K562 (cell line): ENCODE results near the gene MRPL11. TPM values are rescaled to one million over a fixed set of nuclear protein-coding genes. Genes with fewer than 3 reads are reported as not detected.
A peak's percentile ranks its signal among the peaks of the same experiment; 100 is the strongest.

ENCODE experiments used
- ATAC-seq: fragments of 200-7000 bp; cut with Tn5 transposase; 3 replicates; pipeline ENCODE4 v1.9.1; 2020; ENCODE audit warnings: moderate library complexity
- BruUV-seq: library from RNA; stranded (reverse); fragments of 400-500 nt; replicated peaks from 2 replicates; lab custom pipeline; 2021; lab: Mats Ljungman, UMichigan
- CTCF ChIA-PET: fragments of 300-600 bp; formaldehyde crosslinking; extraction: SDS; loops from one replicate; lab custom pipeline; 2021; ENCODE audit warnings: low intra/inter-chr PET ratio; lab: Yijun Ruan, JAX
- POLR2A ChIA-PET: fragments of 300-600, 350-650 bp; sonication (Branson Sonifier 250); formaldehyde crosslinking; extraction: SDS; loops from one replicate; lab custom pipeline; 2021; ENCODE audit warnings: antibody characterized with exemption, inconsistent platforms; lab: Yijun Ruan, JAX
- DNase-seq, 4 experiments: peaks; one replicate each; pipeline versions ENCODE4 v3.0.0 to v3.0.0-alpha.2; 2011 to 2018; ENCODE audit warnings: low spot score in 3 of 4, mixed read lengths in 3 of 4; ENCODE audit errors: extremely low read depth in 1 of 4
- FAIRE-seq: peaks from 2 replicates; lab custom pipeline; 2011; peaks lifted over from hg19 to GRCh38; lab: Jason Lieb, UNC
- H2AFZ ChIP-seq: 2 replicates; pipeline ENCODE4 v1.6.0; 2011; ENCODE audit warnings: low read depth, low read length, control low read depth, inconsistent platforms
- H3K27ac ChIP-seq: fragments of 200-600 bp; 3 replicates; pipeline ENCODE4 v1.8.0; 2011; ENCODE audit warnings: low read depth, mild to moderate bottlenecking, control low read depth, inconsistent platforms, low read length, moderate library complexity, mixed read lengths; ENCODE audit errors: extremely low read depth
- H3K27me3 ChIP-seq, 2 experiments: fragments of 300-600 bp in 1 of 2; 2 replicates in 1 of 2; 3 replicates in 1 of 2; pipeline versions ENCODE4 v1.6.0 to v1.8.0; 2011; ENCODE audit warnings: inconsistent platforms in 2 of 2, low read length in 2 of 2, mild to moderate bottlenecking in 1 of 2, mixed read lengths in 1 of 2, moderate library complexity in 1 of 2; ENCODE audit not compliant: control insufficient read depth in 2 of 2, insufficient read depth in 2 of 2
- H3K36me3 ChIP-seq: fragments of 300-600 bp; 3 replicates; pipeline ENCODE4 v1.8.0; 2011; ENCODE audit warnings: mild to moderate bottlenecking, low read length, inconsistent platforms; ENCODE audit not compliant: control insufficient read depth, insufficient read depth
- H3K4me1 ChIP-seq, 2 experiments: fragments of 200-600 bp in 1 of 2; replicated peaks in 1 of 2; 2 replicates in 1 of 2; 3 replicates in 1 of 2; pipeline versions ENCODE4 v1.5.1 to v1.8.0; 2011; ENCODE audit warnings: inconsistent platforms in 2 of 2, low read length in 2 of 2, mild to moderate bottlenecking in 1 of 2, mixed read lengths in 1 of 2, moderate library complexity in 1 of 2; ENCODE audit not compliant: control insufficient read depth in 2 of 2, insufficient read depth in 2 of 2
- H3K4me2 ChIP-seq: 2 replicates; pipeline ENCODE4 v1.6.1; 2011; ENCODE audit warnings: low read length, control low read depth, inconsistent platforms, mixed read lengths; ENCODE audit not compliant: insufficient read depth
- H3K4me3 ChIP-seq: fragments of 200-600 bp; sonication (generic), shearing (Covaris generic); 2 replicates; pipeline ENCODE4 v1.5.1; 2016; ENCODE audit warnings: control low read depth, inconsistent platforms
- H3K79me2 ChIP-seq: fragments of 200-600 bp; 3 replicates; pipeline ENCODE4 v1.8.0; 2011; ENCODE audit warnings: low read length, inconsistent platforms; ENCODE audit not compliant: control insufficient read depth, insufficient read depth
- H3K9ac ChIP-seq, 2 experiments: 2 replicates each; pipeline versions ENCODE4 v1.6.0 to v1.6.1; 2011; ENCODE audit warnings: low read depth in 2 of 2, low read length in 2 of 2, control low read depth in 1 of 2, inconsistent platforms in 1 of 2, mild to moderate bottlenecking in 1 of 2, mixed read lengths in 1 of 2; ENCODE audit not compliant: insufficient read depth in 1 of 2
- H3K9me1 ChIP-seq: one replicate; pipeline ENCODE4 v1.6.0; 2011; ENCODE audit warnings: inconsistent platforms, mild to moderate bottlenecking, low read length, moderate library complexity; ENCODE audit not compliant: control insufficient read depth, insufficient read depth
- H3K9me3 ChIP-seq: replicated peaks from 2 replicates; pipeline ENCODE4 v1.5.1; 2011; ENCODE audit warnings: low read depth, low read length, inconsistent platforms; ENCODE audit not compliant: control insufficient read depth, insufficient read depth
- H4K20me1 ChIP-seq: replicated peaks from 2 replicates; pipeline ENCODE4 v1.6.1; 2011; ENCODE audit warnings: low read length, inconsistent platforms, mixed read lengths; ENCODE audit not compliant: control insufficient read depth, insufficient read depth
- EGR1 ChIP-seq: fragments of 450-650 bp; conservative IDR thresholded peaks from 2 replicates; pipeline ENCODE4 v1.6.1; 2017; ENCODE audit warnings: mild to moderate bottlenecking
- HNRNPH1 ChIP-seq: fragments of 200-400 bp; formaldehyde crosslinking; optimal IDR thresholded peaks from 2 replicates; pipeline ENCODE3; 2017; ENCODE audit warnings: low read depth, mild to moderate bottlenecking, low read length, moderate library complexity
- IRF2 ChIP-seq: sonication (generic); formaldehyde crosslinking; IDR thresholded peaks from 2 replicates; pipeline ENCODE4 v1.8.1; 2022; ENCODE audit warnings: mild to moderate bottlenecking, missing genetic modification reagents
- MCM2 ChIP-seq: fragments of 450-650 bp; IDR thresholded peaks from 2 replicates; pipeline ENCODE4 v1.6.1; 2017; ENCODE audit warnings: low read depth, mild to moderate bottlenecking
- USF1 ChIP-seq: sonication (generic); formaldehyde crosslinking; IDR thresholded peaks from 2 replicates; pipeline ENCODE4 v1.9.0; 2022; ENCODE audit warnings: mild to moderate bottlenecking, missing genetic modification reagents
- USF2 ChIP-seq: sonication (generic); formaldehyde crosslinking; IDR thresholded peaks from 2 replicates; pipeline ENCODE4 v1.5.0; 2020; ENCODE audit warnings: missing genetic modification reagents
- ZFP36 ChIP-seq: fragments of 150-350 bp; IDR thresholded peaks from 2 replicates; pipeline ENCODE4 v1.6.1; 2018; ENCODE audit warnings: low read length, low read depth; ENCODE audit not compliant: partially characterized antibody
- ZNF239 ChIP-seq: fragments of 250-450 bp; sonication (Bioruptor Pico); IDR thresholded peaks from 2 replicates; pipeline ENCODE4 v1.4.0; 2020; ENCODE audit warnings: mild to moderate bottlenecking
- ZNF449 ChIP-seq: fragments of 250-450 bp; sonication (Bioruptor Pico); IDR thresholded peaks from 2 replicates; pipeline ENCODE4 v1.8.0; 2022; ENCODE audit warnings: moderate library complexity, mild to moderate bottlenecking, inconsistent platforms
- ZNF592 ChIP-seq: fragments of 450-650 bp; IDR thresholded peaks from 2 replicates; pipeline ENCODE4 v1.6.1; 2017; ENCODE audit warnings: antibody characterized with exemption, mild to moderate bottlenecking
- WGBS: fragments of 100-300 bp; shearing (Covaris generic); methylation state at CpG from one replicate; pipeline ENCODE4 v1.1.6; 2016; ENCODE audit warnings: low coverage, mixed read lengths; ENCODE audit not compliant: insufficient coverage; ENCODE audit errors: missing lambda C conversion rate; 5-methylcytosine and 5-hydroxymethylcytosine counted together
- in situ Hi-C: fragments of 300-500 bp; cut with MboI; formaldehyde crosslinking; loops from 4 replicates; pipeline ENCODE4 v1.15.0; 2018; ENCODE audit warnings: inconsistent platforms, mixed read lengths
- intact Hi-C: fragments of 100-400 bp; cut with micrococcal nuclease; formaldehyde crosslinking; loops from 2 replicates; pipeline ENCODE4 v1.14.2; 2022
- polyA plus RNA-seq, 8 experiments: library from polyadenylated mRNA; depleted of rRNA in 4 of 8; stranded (reverse) in 5 of 8; unstranded in 3 of 8; fragments of >200 nt; fragmentation: Nextera tagmentation in 2 of 8; fragmentation: Illumina TruSeq in 1 of 8; extraction: Ambion mirVana in 2 of 8; extraction: Trizol in 1 of 8; gene quantifications; 2 replicates each; pipeline versions ENCODE4 v1.2.1 to v1.2.3, GENCODE V29; 2011 to 2014; ENCODE audit warnings: inconsistent platforms in 1 of 8, missing spikeins in 1 of 8
- total RNA-seq, 7 experiments: library from RNA; depleted of rRNA in 6 of 7; stranded (reverse); fragments of >200 nt in 6 of 7; fragmentation: Illumina TruSeq in 2 of 7; extraction: Trizol in 2 of 7; gene quantifications; 2 replicates each; pipeline versions ENCODE4 v1.2.1 to v1.2.3, GENCODE V29; 2011 to 2021; ENCODE audit warnings: low replicate concordance in 1 of 7

MRPL11 gene
- total and polyA plus RNA-seq, 9 of the 15 experiments (the other 6 are each of a cell fraction or from before 2014, with no cell fraction given): 33.0 to 173 (median 91.9) TPM

- Histone ChIP-seq H3K27me3 (no peaks in the 10 kb centered on the region), H3K9me1 (no peaks in the 10 kb centered on the region), H2AFZ (no peak overlapping the region), H3K79me2 (peaks cover 12% of the 10 kb centered on the region; the same call in 2 of the 3 replicates), H4K20me1 (peaks cover 12% of the 10 kb centered on the region; the same call in 1 of the 2 replicates), H3K4me2 (no peak overlapping the region), H3K4me1 (peaks cover 3 to 29% of the 10 kb centered on the region in 2 experiments; a peak in 4 of 5 replicates), H3K9me3 (no peaks in the 10 kb centered on the region), H3K9ac (peak overlapping the region in 1 of 2 experiments; percentile 59; a peak in 1 of 4 replicates), H3K4me3 (no peak overlapping the region), H3K27ac (no peak overlapping the region), H3K36me3 (peaks cover 3% of the 10 kb centered on the region; the same call in 2 of the 3 replicates)
- TF ChIP-seq ZNF239: no peak
- no peak for TF ChIP-seq EGR1
- TF ChIP-seq IRF2 (CRISPR knock-in tag): no peak
- TF ChIP-seq MCM2: no peak
- TF ChIP-seq HNRNPH1: no peak
- peak; percentile 57; the same call in 1 of the 2 replicates for TF ChIP-seq USF1 (CRISPR knock-in tag)
- 0 out of 2 replicates have a peak, but pooled peaks have one; percentile 19 for TF ChIP-seq USF2 (CRISPR knock-in tag)
- peak; percentile 84 for TF ChIP-seq ZFP36
- no peak for TF ChIP-seq ZNF449 (CRISPR knock-in tag)
- TF ChIP-seq ZNF592: no peak
- ATAC-seq (no peak), FAIRE-seq (no peak), DNase-seq (no peak)
- intact Hi-C loops: no loop called here
- POLR2A ChIA-PET: no interaction called here
- CTCF ChIA-PET: interaction anchor here (4.2 kb wide), 1 partner anchor 69 kb away, joined by 50 read pairs; no protein-coding TSS in a partner anchor
- WGBS: 54% methylated on average over 9 of the region's 9 CpGs
- in situ Hi-C loops: no loop called here
- no TSS peak for BruUV-seq
Observed at GRCh38 chr11:66476841-66477251, 38.2 kb upstream of the MRPL11 start.
